Activated CD4-positive, alpha-beta T cell treated with anti-CD3 and anti-CD28 coated beads for 1 hour (primary cell): ENCODE measurements around the gene KCNJ6.

ENCODE experiments used
- DNase-seq: peaks from one replicate; pipeline ENCODE4 v3.0.0-alpha.2; 2020

Gene KCNJ6

GRCh38 chr21:37861561-37861960 is 54.7 kb downstream of the KCNJ6 start:
- DNase-seq, result no peak

- no peak for DNase-seq
These were observed 55.8 kb downstream of the KCNJ6 start for GRCh38 chr21:37860416-37860815.

- no peak for DNase-seq
These were observed 60.3 kb downstream of the KCNJ6 start for GRCh38 chr21:37855647-37856625.

- DNase-seq, result no peak
These were observed 61.0 kb downstream of the KCNJ6 start for GRCh38 chr21:37855271-37855646.

GRCh38 chr21:37849506-37850102 is 66.7 kb downstream of the KCNJ6 start:
- no peak for DNase-seq

GRCh38 chr21:37848721-37849490 is 67.4 kb downstream of the KCNJ6 start:
- DNase-seq, result no peak

GRCh38 chr21:37845535-37845934 is 70.7 kb downstream of the KCNJ6 start:
- no peak for DNase-seq

- no peak for DNase-seq
These were observed 73.1 kb downstream of the KCNJ6 start for GRCh38 chr21:37843191-37843590.

- no peak for DNase-seq
These were observed 73.9 kb downstream of the KCNJ6 start for GRCh38 chr21:37842163-37842919.

GRCh38 chr21:37837381-37837780 is 78.9 kb downstream of the KCNJ6 start:
- no peak for DNase-seq

- DNase-seq, result no peak
These were observed 80.8 kb downstream of the KCNJ6 start for GRCh38 chr21:37835481-37835880.

GRCh38 chr21:37833301-37833700 is 83.0 kb downstream of the KCNJ6 start:
- DNase-seq, result no peak

- DNase-seq, result no peak
These were observed 86.8 kb downstream of the KCNJ6 start for GRCh38 chr21:37829447-37829846.

GRCh38 chr21:37828991-37829390 is 87.3 kb downstream of the KCNJ6 start:
- no peak for DNase-seq

GRCh38 chr21:37828556-37828955 is 87.7 kb downstream of the KCNJ6 start:
- DNase-seq, result no peak

- DNase-seq, result no peak
These were observed 88.3 kb downstream of the KCNJ6 start for GRCh38 chr21:37827913-37828312.

GRCh38 chr21:37821786-37822450 is 94.3 kb downstream of the KCNJ6 start:
- no peak for DNase-seq

GRCh38 chr21:37821092-37821491 is 95.2 kb downstream of the KCNJ6 start:
- no peak for DNase-seq

GRCh38 chr21:37819372-37819771 is 96.9 kb downstream of the KCNJ6 start:
- no peak for DNase-seq

- no peak for DNase-seq
These were observed 99.0 kb downstream of the KCNJ6 start for GRCh38 chr21:37817242-37817641.

- DNase-seq, result no peak
These were observed 100.4 kb downstream of the KCNJ6 start for GRCh38 chr21:37815893-37816292.

- no peak for DNase-seq
These were observed 104.5 kb downstream of the KCNJ6 start for GRCh38 chr21:37811711-37812110.
